CD8-positive, alpha-beta memory T cell (primary cell): ENCODE data around the gene EEF1G. TPM values are rescaled to one million over a fixed set of nuclear protein-coding genes. Genes with fewer than 3 reads are reported as not detected.

Experiments used
- CTCF ChIA-PET: fragments of 350-600 bp; sonication (Branson Sonifier 250); formaldehyde crosslinking; loops from one replicate; lab custom pipeline; 2021; ENCODE audit warnings: antibody characterized with exemption; lab: Charles Lee
- POLR2A ChIA-PET: fragments of 350-600 bp; sonication (Branson Sonifier 250); formaldehyde crosslinking; loops from one replicate; lab custom pipeline; 2021; ENCODE audit warnings: antibody characterized with exemption; lab: Charles Lee
- DNase-seq, 5 donors: peaks; one replicate each; pipeline versions ENCODE4 v3.0.0 to v3.0.0-alpha.2; 2020 to 2022; ENCODE audit warnings: mixed read lengths in 1 of 5
- H3K27ac ChIP-seq: one replicate; pipeline ENCODE4 v1.7.0; 2013; ENCODE audit warnings: low read depth, mild to moderate bottlenecking, low read length, moderate library complexity
- H3K27me3 ChIP-seq: 2 replicates; pipeline ENCODE4 v1.7.0; 2013; ENCODE audit warnings: low read length, mild to moderate bottlenecking; ENCODE audit not compliant: insufficient read depth, poor library complexity, severe bottlenecking
- H3K36me3 ChIP-seq: 2 replicates; pipeline ENCODE4 v1.7.0; 2013; ENCODE audit warnings: mild to moderate bottlenecking, low read length, moderate library complexity; ENCODE audit not compliant: insufficient read depth
- H3K4me1 ChIP-seq: 2 replicates; pipeline ENCODE4 v1.7.0; 2013; ENCODE audit warnings: mild to moderate bottlenecking, low read length, moderate library complexity; ENCODE audit not compliant: insufficient read depth
- H3K4me3 ChIP-seq: 2 replicates; pipeline ENCODE4 v1.7.0; 2013; ENCODE audit warnings: mild to moderate bottlenecking, low read length
- H3K9me3 ChIP-seq: 2 replicates; pipeline ENCODE4 v1.7.0; 2013; ENCODE audit warnings: mild to moderate bottlenecking, low read length
- H3K27ac Mint-ChIP-seq, 8 donors: one replicate each; pipeline ENCODE4 v1.8.0; 2020 to 2021; ENCODE audit warnings: mixed read lengths in 8 of 8, mild to moderate bottlenecking in 6 of 8, inconsistent platforms in 3 of 8, moderate library complexity in 3 of 8
- H3K27me3 Mint-ChIP-seq, 2 donors: one replicate each; pipeline ENCODE4 v1.8.0; 2020 to 2021; ENCODE audit warnings: mixed read lengths in 2 of 2, mild to moderate bottlenecking in 1 of 2, moderate library complexity in 1 of 2
- H3K36me3 Mint-ChIP-seq, 3 donors: one replicate each; pipeline ENCODE4 v1.8.0; 2020 to 2021; ENCODE audit warnings: mixed read lengths in 3 of 3, inconsistent platforms in 1 of 3, mild to moderate bottlenecking in 1 of 3
- H3K4me1 Mint-ChIP-seq, 3 donors: one replicate each; pipeline ENCODE4 v1.8.0; 2020 to 2021; ENCODE audit warnings: mixed read lengths in 3 of 3, inconsistent platforms in 1 of 3, mild to moderate bottlenecking in 1 of 3
- H3K4me3 Mint-ChIP-seq, 7 donors: one replicate each; pipeline ENCODE4 v1.8.0; 2020 to 2021; ENCODE audit warnings: mixed read lengths in 7 of 7, mild to moderate bottlenecking in 6 of 7, moderate library complexity in 4 of 7, inconsistent platforms in 2 of 7
- H3K9me3 Mint-ChIP-seq, 5 donors: one replicate each; pipeline ENCODE4 v1.8.0; 2020 to 2022; ENCODE audit warnings: mixed read lengths in 5 of 5, mild to moderate bottlenecking in 3 of 5, moderate library complexity in 2 of 5, inconsistent platforms in 1 of 5
- polyA plus RNA-seq: library from polyadenylated mRNA; unstranded; fragments of 300-500 nt; fragmentation: Illumina TruSeq; gene quantifications from one replicate; pipeline ENCODE4 v1.2.3, GENCODE V29; 2021
- total RNA-seq, 2 experiments: library from RNA; stranded (reverse); gene quantifications; one replicate each; pipeline ENCODE4 v1.2.3, GENCODE V29; 2021

EEF1G gene
- total and polyA plus RNA-seq, 3 experiments from 2014 or later, result 1,157 to 1,846 (median 1,800) TPM

- H3K27ac Mint-ChIP-seq, result peak overlapping the region; percentile 92 to 100 (median 97)
- no peaks in the 10 kb centered on the region for H3K9me3 Mint-ChIP-seq
- peaks cover 0 to 3% of the 10 kb centered on the region in 2 donors for H3K27me3 Mint-ChIP-seq
- peak overlapping the region; percentile 92 to 99 (median 98) for H3K4me3 Mint-ChIP-seq
- Histone ChIP-seq H3K9me3 (no peaks in the 10 kb centered on the region), H3K4me3 (peak overlapping the region; percentile 76), H3K4me1 (peaks cover 73% of the 10 kb centered on the region), H3K36me3 (no peaks in the 10 kb centered on the region), H3K27me3 (no peaks in the 10 kb centered on the region), H3K27ac (peak overlapping the region; percentile 96)
- ChIA-PET POLR2A (interaction anchor here (3.1 to 11.9 kb wide), 2 partner anchors 14 to 117 kb away, joined by 11 to 193 read pairs; no protein-coding TSS in a partner anchor), CTCF (interaction anchor here (0.8 to 7.7 kb wide), 23 partner anchors 9 to 185 kb away, joined by 3 to 203 read pairs (median 4); partner anchors contain the start of genes EEF1G, HNRNPUL2 and TUT1)
- H3K4me1 Mint-ChIP-seq, result peaks cover 61 to 81% (median 70%) of the 10 kb centered on the region in 3 donors
- peaks cover 0 to 45% (median 0%) of the 10 kb centered on the region in 3 donors for H3K36me3 Mint-ChIP-seq
- DNase-seq, result no peak
Measured at GRCh38 chr11:62542111-62542745, 31.5 kb downstream of the EEF1G start.

DNA sequence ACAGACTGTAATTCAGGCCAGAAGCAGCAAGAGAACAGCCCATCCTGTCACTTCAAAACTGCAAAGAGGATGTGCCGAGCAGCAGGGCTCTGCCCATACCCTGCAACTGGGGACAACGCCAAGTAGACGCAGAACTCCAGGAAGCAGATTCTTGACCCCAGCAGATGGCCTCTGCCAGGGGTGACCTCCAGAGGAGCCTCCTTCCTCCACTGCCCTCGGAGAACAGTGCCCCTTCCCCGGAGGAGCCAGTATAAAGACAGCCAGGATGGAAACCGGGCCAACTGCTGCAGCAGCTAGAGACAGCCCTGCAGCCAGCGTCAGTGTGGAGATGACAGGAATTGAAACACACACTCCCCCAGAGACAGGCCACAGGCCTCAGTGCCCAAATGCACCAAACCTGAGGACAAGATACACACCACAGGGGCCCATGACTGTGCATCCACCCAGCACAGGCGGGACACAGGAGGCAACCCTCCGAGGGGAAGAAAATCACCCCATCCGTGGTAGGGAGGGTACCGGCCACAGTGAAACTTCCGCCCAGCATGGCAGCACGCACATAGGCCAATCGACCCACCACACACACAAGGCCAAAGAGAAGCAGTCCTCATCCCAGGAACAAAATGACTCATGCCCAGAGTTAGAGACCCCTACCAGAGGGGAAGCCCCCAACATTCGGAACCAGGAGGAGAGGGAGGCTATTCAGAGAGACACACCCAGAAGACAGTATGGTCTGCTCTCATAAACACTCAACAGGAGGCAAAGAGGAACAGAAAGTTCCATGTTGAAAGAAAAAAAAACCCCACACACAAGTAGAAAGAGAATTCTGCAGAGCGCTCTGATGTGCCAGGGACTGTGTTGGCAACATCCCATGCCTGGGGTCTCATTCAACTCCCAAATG lies 32.6 kb downstream of the EEF1G start:
- H3K27me3 Mint-ChIP-seq, result peaks cover 0 to 2% of the 10 kb centered on the region in 2 donors
- peaks cover 69% of the 10 kb centered on the region for H3K4me1 ChIP-seq
- ChIA-PET CTCF (interaction anchor here (1.0 to 7.7 kb wide), 9 partner anchors 9 to 146 kb away, joined by 3 to 203 read pairs (median 27); partner anchors contain the start of gene EEF1G), POLR2A (interaction anchor here (0.6 to 11.9 kb wide), 3 partner anchors 15 to 169 kb away, joined by 3 to 193 read pairs (median 3); no protein-coding TSS in a partner anchor)
- peak in 1 of 5 donors; percentile 33 for DNase-seq
- peaks cover 63 to 86% (median 77%) of the 10 kb centered on the region in 3 donors for H3K4me1 Mint-ChIP-seq
- peak overlapping the region; percentile 92 to 99 (median 98) for H3K4me3 Mint-ChIP-seq
- no peaks in the 10 kb centered on the region for H3K27me3 ChIP-seq
- no peaks in the 10 kb centered on the region for H3K9me3 ChIP-seq
- H3K9me3 Mint-ChIP-seq, result no peaks in the 10 kb centered on the region
- peak overlapping the region; percentile 33 for H3K27ac ChIP-seq
- peaks cover 0 to 49% (median 0%) of the 10 kb centered on the region in 3 donors for H3K36me3 Mint-ChIP-seq
- peak overlapping the region; percentile 92 to 100 (median 96) for H3K27ac Mint-ChIP-seq
- peak overlapping the region; percentile 54 for H3K4me3 ChIP-seq
- H3K36me3 ChIP-seq, result no peaks in the 10 kb centered on the region

DNA sequence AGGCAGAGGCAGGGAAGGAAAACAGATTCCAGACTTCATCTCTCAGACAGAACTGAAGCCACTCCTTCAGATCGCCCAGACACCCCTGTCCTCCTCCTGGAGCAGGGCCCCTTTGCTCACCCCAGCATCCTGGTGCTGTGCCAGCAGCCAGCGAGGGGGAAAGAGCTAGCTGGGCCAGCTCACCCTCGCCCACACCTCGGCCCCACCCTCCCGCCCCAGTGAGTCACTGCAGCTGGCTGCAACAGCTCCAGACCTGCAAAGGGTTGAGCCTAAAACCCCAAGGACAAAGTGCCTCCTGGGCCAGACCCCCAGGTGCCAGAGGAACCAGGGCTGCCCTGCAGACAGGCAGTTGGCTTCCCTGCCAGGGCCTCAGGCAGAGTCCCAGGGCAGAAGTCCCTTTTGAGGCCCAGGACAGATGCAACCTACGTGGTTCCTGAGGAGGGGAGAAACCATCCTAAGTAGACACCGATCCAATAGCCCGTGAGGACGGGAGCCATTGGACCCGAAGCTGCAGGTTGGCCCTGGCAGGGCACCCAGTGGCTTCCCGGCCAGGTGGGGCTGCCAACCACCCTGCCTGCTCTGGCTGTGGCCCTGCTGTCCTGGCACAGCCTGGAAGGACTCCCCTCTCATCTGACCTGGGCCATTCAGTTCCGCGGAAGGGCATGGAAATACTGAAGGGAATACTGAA lies 34.3 kb downstream of the EEF1G start:
- Histone ChIP-seq H3K27me3 (no peaks in the 10 kb centered on the region), H3K4me3 (peak overlapping the region; percentile 38), H3K36me3 (peaks cover 8% of the 10 kb centered on the region), H3K9me3 (no peaks in the 10 kb centered on the region), H3K4me1 (peaks cover 64% of the 10 kb centered on the region), H3K27ac (peak overlapping the region; percentile 57)
- CTCF ChIA-PET, result interaction anchor here (1.0 to 7.7 kb wide), 6 partner anchors 11 to 144 kb away, joined by 4 to 88 read pairs (median 8); no protein-coding TSS in a partner anchor
- Mint-ChIP-seq H3K4me1 (peaks cover 66 to 86% (median 76%) of the 10 kb centered on the region in 3 donors), H3K27ac (peak overlapping the region; percentile 89 to 100 (median 95)), H3K4me3 (peak overlapping the region; percentile 76 to 99 (median 92)), H3K36me3 (peaks cover 0 to 51% (median 2%) of the 10 kb centered on the region in 3 donors), H3K9me3 (no peaks in the 10 kb centered on the region), H3K27me3 (no peaks in the 10 kb centered on the region)
- DNase-seq, result peak in 3 of 5 donors; percentile 40 to 75 (median 47)
- POLR2A ChIA-PET, result interaction anchor here (11.9 kb wide), 1 partner anchor 17 kb away, joined by 193 read pairs; no protein-coding TSS in a partner anchor

DNA sequence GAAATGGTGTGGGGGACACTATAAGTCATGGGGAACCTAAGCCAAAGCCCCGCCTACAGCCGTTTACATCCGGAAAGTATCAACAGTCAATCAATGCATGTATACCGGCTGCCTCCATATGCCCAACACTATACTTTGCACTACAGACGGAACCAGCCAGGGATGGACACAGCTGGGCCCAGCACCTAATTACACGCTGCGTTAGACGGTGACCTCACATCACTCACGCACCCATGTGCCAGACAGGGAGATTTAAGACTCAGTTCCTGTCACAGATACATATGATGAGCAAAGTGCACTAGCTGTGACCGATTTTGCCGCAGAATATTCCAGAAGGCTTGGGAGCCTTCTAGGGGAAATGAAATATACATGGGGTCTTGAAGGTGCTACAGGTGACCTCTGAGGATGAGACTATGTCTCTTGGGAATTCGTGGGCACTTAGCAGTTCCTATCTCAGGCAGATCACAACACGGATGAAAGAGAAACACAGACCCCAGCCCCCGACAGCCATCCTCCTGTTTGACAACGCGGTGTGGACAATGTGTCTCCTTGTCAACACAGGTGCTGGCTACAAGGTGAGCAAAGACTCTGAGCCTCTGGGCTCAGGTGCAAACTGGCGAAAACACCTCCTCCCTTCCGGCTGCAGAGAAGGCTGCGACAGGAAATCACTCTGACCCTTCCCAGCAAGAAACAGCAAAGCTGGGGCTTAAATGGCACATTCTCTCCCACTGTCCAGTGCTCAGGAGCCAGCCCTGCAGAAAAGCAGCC lies 35.0 kb downstream of the EEF1G start:
- DNase-seq, result no peak
- peak overlapping the region; percentile 38 for H3K4me3 ChIP-seq
- Mint-ChIP-seq H3K27ac (peak overlapping the region; percentile 89 to 100 (median 94)), H3K9me3 (no peaks in the 10 kb centered on the region), H3K4me3 (peak overlapping the region; percentile 76 to 99 (median 92)), H3K27me3 (peaks cover 0 to 1% of the 10 kb centered on the region in 2 donors), H3K36me3 (peaks cover 0 to 55% (median 5%) of the 10 kb centered on the region in 3 donors), H3K4me1 (peaks cover 62 to 84% (median 69%) of the 10 kb centered on the region in 3 donors)
- H3K36me3 ChIP-seq, result peaks cover 16% of the 10 kb centered on the region
- no peaks in the 10 kb centered on the region for H3K9me3 ChIP-seq
- CTCF ChIA-PET, result interaction anchor here (1.5 to 7.7 kb wide), 4 partner anchors 12 to 114 kb away, joined by 4 to 88 read pairs (median 24); no protein-coding TSS in a partner anchor
- H3K27ac ChIP-seq, result peak overlapping the region; percentile 57
- H3K27me3 ChIP-seq, result no peaks in the 10 kb centered on the region
- H3K4me1 ChIP-seq, result peaks cover 57% of the 10 kb centered on the region
- POLR2A ChIA-PET, result interaction anchor here (1.2 to 11.9 kb wide), 2 partner anchors 8 to 18 kb away, joined by 7 to 193 read pairs; no protein-coding TSS in a partner anchor

DNA sequence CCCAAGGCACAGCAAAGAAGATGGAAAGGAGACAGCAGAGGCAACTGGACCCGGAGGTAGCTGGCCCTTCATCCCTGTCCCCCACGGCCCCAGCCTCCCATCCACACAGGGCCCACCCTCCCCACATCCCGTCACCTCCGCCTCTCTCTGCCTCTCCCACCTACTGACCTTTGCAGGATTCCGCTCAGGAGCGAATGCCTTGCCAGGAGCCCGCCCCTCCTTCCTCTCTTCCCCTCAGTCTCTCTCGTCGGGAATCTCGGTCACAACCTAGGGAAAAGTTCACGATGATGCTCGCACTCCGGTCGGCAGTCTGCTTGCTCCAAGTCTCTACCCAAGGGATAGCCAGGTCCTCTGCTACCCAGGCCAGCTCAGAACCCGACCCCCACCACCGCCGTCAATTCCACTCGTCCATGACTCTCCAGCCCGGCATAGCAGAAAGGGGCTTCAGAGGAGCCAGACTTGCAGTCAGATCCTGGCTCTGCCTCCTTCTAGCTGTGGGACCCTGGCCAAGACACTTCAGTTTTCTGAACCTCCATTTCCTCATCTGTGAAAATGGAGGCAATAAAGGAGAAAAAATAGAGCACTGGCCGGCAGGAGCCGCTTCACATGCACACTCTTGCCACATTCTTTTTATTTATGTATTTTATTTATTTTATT lies 37.3 kb downstream of the EEF1G start:
- Histone ChIP-seq H3K27ac (no peak overlapping the region), H3K9me3 (no peaks in the 10 kb centered on the region), H3K36me3 (peaks cover 37% of the 10 kb centered on the region), H3K4me1 (peaks cover 34% of the 10 kb centered on the region), H3K4me3 (no peak overlapping the region), H3K27me3 (no peaks in the 10 kb centered on the region)
- H3K27me3 Mint-ChIP-seq, result peaks cover 0 to 2% of the 10 kb centered on the region in 2 donors
- no peak for DNase-seq
- H3K4me3 Mint-ChIP-seq, result peak overlapping the region in 2 of 7 donors; percentile 32 to 84
- peaks cover 6 to 68% (median 16%) of the 10 kb centered on the region in 3 donors for H3K36me3 Mint-ChIP-seq
- H3K4me1 Mint-ChIP-seq, result peaks cover 53 to 77% (median 64%) of the 10 kb centered on the region in 3 donors
- no peaks in the 10 kb centered on the region for H3K9me3 Mint-ChIP-seq
- H3K27ac Mint-ChIP-seq, result peak overlapping the region in 6 of 8 donors; percentile 15 to 100 (median 84)
- POLR2A ChIA-PET, result interaction anchor here (11.9 kb wide), 1 partner anchor 20 kb away, joined by 193 read pairs; no protein-coding TSS in a partner anchor
- CTCF ChIA-PET, result interaction anchor here (2.7 to 4.8 kb wide), 2 partner anchors 23 to 112 kb away, joined by 11 to 38 read pairs; no protein-coding TSS in a partner anchor

GRCh38 chr11:62535802-62536201 lies 37.9 kb downstream of the EEF1G start:
- POLR2A ChIA-PET, result no interaction called here
- Histone ChIP-seq H3K27ac (no peak overlapping the region), H3K27me3 (no peaks in the 10 kb centered on the region), H3K4me1 (peaks cover 29% of the 10 kb centered on the region), H3K9me3 (no peaks in the 10 kb centered on the region), H3K36me3 (peaks cover 43% of the 10 kb centered on the region), H3K4me3 (no peak overlapping the region)
- peak overlapping the region in 3 of 8 donors; percentile 65 to 100 (median 86) for H3K27ac Mint-ChIP-seq
- CTCF ChIA-PET, result interaction anchor here (2.7 kb wide), 1 partner anchor 111 kb away, joined by 11 read pairs; no protein-coding TSS in a partner anchor
- H3K27me3 Mint-ChIP-seq, result peaks cover 0 to 2% of the 10 kb centered on the region in 2 donors
- peaks cover 10 to 73% (median 21%) of the 10 kb centered on the region in 3 donors for H3K36me3 Mint-ChIP-seq
- no peak for DNase-seq
- H3K4me3 Mint-ChIP-seq, result peak overlapping the region in 1 of 7 donors; percentile 84
- peaks cover 47 to 77% (median 64%) of the 10 kb centered on the region in 3 donors for H3K4me1 Mint-ChIP-seq
- H3K9me3 Mint-ChIP-seq, result no peaks in the 10 kb centered on the region
